ENCODE data around the gene HEXD. TPM values are rescaled to one million over a fixed set of nuclear protein-coding genes. Genes with fewer than 3 reads are reported as not detected.

The HEXD gene
- total RNA-seq, 1 donor from 2014 or later: 13.3 TPM

DNA sequence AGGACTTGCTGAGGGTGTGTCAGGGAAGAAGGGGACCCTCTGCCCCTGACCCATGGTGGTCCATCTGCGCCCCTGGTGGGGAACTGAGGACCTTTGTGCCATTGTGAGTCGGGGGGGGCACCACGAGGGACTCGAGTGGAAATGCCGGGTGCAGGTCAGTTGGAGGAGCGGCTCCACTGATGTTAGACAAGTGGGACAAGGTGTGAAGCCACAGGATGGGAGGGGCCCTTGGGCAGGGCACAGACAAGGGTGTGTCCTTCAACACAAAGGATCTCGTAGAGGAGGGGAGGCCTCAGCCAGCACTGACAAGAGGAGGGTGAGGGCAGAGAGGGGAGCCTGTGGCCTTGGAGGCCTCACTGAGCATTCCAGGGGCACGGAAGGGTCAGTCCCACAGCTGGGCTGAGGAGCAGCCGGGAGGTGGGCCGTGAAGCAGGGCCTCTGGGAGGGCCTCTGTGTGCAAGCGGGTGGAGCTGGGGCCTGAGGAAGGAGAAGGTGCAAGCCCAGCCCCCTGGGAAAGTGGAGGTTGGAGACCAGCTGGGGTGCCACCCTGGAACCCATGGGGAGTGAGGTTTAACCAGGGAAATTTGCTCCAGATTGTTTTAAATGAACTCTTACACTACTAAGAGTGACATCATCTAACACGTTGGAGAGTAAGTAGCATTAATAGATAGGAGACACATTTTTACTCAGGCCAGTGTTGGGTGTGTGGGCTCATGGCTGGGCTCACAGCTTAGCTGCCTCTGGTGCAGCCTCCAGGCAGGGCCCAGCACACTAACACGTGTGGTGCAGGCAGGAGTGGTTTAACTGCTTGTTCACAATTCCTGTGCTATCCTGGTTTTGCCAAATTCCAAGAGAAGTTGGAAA lies 68.3 kb downstream of the HEXD start:
- no peak for DNase-seq (ENCODE audit: low read depth in 2 of 2)

DNA sequence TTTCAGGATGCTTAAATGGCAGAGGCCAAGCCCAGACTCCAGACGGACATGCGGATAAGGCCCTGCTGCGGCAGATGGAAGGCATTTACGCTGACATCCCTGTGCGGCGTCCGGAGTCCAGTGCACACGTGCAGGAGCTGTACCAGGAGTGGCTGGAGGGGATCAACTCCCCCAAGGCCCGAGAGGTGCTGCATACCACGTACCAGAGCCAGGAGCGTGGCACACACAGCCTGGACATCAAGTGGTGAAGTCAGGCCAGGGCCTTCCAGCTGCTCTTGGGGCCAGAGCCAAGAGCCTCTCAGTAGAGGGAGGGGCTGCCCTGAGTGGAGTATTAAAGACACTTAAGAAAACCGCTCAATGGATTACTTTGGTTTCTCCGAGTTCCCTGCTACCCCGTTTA lies 69.8 kb downstream of the HEXD start:
- no peak for DNase-seq (ENCODE audit: low read depth in 2 of 2)

DNA sequence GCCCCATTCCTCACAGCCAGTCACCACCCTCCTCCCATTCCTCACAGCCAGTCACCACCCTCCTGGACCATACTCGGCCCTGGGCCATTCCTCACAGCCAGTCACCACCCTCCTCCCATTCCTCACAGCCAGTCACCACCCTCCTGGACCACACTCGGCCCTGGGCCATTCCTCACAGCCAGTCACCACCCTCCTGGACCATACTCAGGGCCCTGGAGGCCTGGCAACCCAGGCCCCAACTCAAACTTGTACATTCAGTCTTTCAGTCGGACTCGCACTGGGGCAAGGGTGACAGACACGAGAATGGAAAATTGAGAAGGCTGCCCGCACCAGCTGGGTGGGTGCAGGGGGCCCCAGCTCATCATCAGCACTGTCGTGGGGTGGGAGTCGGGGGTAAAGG lies 71.0 kb downstream of the HEXD start:
- DNase-seq (ENCODE audit: low read depth in 2 of 2): no peak

DNA sequence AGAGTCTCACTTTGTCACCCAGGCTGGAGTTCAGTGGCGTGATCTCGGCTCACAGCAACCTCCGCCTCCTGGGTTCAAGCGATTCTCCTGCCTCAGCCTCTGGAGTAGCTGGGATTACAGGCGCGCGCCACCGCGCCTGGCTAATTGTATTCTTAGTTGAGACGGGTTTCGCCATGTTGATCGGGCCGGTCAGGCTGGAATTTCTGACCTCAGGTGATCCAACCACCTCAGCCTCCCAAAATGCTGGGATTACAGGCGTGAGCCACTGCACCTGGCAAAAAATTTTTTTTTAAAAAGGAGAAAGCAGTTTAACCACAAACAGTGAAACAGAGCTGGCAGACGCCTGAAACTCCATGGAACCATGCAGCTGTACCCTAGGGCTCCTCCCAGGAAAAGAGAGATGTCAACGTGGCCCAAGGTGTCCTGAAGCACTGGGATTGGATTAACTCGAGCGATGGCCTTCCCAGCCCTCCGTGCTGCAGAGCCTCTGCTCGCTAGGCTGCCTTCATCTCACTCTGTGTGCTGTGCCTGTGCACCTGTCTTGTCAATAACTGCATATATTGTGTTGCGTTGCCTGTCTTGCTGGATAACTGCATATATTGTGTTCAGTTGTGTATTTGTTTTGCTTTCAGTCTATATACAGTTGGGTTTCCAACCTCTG lies 71.8 kb downstream of the HEXD start:
- DNase-seq (ENCODE audit: low read depth in 2 of 2): no peak

DNA sequence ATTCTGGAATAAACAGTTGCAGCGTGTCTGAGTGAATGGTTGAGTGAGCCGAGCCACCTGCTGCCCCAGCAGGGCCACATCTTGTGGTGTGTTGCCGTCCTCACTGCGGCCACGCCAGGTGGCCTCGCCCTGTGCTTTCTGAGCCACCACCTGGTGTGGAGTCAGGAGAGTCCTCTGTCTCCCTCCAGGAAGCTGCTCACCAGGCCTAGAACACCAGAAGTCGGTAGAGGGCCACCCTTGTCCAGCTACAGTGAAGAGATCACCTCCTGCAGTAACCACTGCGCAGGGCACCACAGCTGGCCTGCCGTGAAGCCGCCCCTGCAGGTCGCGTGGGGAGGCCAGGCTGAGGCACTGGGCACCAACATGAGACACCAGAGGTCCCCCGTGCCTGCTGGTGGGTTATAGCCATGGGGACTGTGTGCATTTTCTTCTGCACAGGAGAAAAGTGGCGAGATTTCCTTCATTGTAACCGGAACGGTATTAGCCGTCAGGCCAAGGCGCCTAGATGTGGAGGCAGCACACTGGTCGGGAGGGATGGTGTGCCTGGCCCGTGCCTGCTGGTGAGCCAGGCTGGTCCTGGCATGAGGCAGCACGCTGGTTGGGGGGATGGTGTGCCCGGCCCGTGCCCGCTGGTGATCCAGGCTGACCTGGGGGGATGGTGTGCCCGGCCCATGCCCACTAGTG lies 72.5 kb downstream of the HEXD start:
- DNase-seq (ENCODE audit: low read depth in 2 of 2): no peak

DNA sequence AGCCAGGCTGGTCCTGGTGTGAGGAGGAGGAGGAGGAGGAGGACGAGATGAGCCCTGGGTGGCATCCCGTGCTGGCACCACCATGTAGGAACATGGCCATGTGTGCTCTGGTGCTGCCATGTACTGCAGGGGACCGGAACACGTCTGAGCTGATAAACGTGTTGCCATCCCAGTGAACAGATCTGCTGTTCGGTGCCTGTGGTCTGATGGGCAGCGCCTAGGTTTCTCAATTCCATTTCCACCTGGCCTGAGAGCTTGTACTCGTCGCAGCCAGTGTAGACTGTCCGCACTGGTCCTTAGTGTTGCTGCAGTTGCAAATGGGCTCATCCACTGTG lies 73.0 kb downstream of the HEXD start:
- DNase-seq (ENCODE audit: low read depth in 2 of 2): no peak

DNA sequence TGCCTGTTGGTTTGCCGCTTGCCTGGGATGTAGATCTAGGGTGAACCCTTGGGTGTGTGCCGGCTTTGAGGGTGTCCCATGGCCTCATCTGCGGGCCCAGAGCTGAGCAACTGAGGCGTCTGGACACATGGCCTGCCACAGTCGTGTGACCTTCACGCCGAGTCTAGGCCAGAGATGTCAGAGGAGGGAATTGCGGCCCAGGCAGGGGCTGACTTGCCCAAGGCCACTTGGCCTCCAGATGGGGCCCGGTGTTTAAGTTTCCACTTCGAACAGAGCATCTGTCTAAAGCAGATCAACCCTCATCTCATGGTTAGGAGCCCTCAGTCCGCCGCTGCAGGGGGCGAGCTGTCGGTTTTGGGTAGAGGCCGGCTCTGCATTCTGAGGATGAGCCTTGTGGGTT lies 73.4 kb downstream of the HEXD start:
- DNase-seq (ENCODE audit: low read depth in 2 of 2): no peak

Other genes starting within 250 kb of the HEXD start
- 2.0 and 3.4 TPM in 2 replicates for gene CCDC57, start 205.5 kb upstream of the HEXD start, total RNA-seq
- 67.8 and 135 TPM in 2 replicates for gene SLC16A3, start 189.3 kb upstream of the HEXD start, total RNA-seq
- gene CSNK1D, start 144.6 kb upstream of the HEXD start, total RNA-seq: 38.8 and 41.3 TPM in 2 replicates
- under 0.01 TPM in 1 of 2 replicates, not detected in the other for gene CD7, start 100.7 kb upstream of the HEXD start, total RNA-seq
- gene SECTM1, start 84.6 kb upstream of the HEXD start, total RNA-seq: 1.3 and 1.8 TPM in 2 replicates
- not detected in 2 replicates for gene TEX19, start 59.1 kb upstream of the HEXD start, total RNA-seq
- not detected in 2 replicates for gene UTS2R, start 46.6 kb upstream of the HEXD start, total RNA-seq
- gene OGFOD3, start 239 bp downstream of the HEXD start, total RNA-seq: 13.9 and 19.8 TPM in 2 replicates
- 31.8 and 57.1 TPM in 2 replicates for gene CYBC1, start 32.4 kb downstream of the HEXD start, total RNA-seq
- 50.1 and 96.2 TPM in 2 replicates for gene NARF, start 40.4 kb downstream of the HEXD start, total RNA-seq
- gene FOXK2, start 101.4 kb downstream of the HEXD start, total RNA-seq: 15.0 and 24.8 TPM in 2 replicates
- 50.8 and 69.8 TPM in 2 replicates for gene WDR45B, start 230.1 kb downstream of the HEXD start, total RNA-seq

Data from lung microvascular endothelial cell (primary cell).